Germinal center (tissue), 1 donor: ENCODE data around the gene SLC16A8.
"Not testable (repeated sequence)": the region's sequence is repeated elsewhere in the genome, so short reads cannot be mapped to it uniquely, and the experiment has no call there.

Experiments used
- DNase-seq: peaks from one replicate; pipeline ENCODE4 v3.0.0; 2012; ENCODE audit warnings: mixed read lengths, low spot score

Gene SLC16A8

GRCh38 chr22:38043151-38044039, 40.6 kb downstream of the SLC16A8 start:
- no peak for DNase-seq

DNA sequence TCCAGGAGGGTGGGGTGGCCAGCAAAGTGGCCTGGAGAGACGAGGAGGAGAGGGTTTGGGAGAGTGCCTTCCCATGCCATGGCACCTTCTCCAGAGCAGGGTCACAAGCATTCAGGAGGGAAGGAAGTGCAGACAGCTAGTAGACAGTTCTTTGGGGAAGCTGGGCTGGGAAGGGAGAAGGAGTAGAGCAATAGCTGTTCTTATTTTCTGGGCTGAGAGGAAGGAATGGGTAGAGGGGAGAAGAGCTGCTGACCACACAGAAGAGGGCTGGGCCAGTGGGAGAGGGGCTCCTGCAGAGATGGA, 41.5 kb downstream of the SLC16A8 start:
- no peak for DNase-seq

- no peak for DNase-seq
Measured at GRCh38 chr22:38041760-38042487, 42.1 kb downstream of the SLC16A8 start.

- DNase-seq: no peak
Measured at GRCh38 chr22:38040953-38041759, 42.8 kb downstream of the SLC16A8 start.

DNA sequence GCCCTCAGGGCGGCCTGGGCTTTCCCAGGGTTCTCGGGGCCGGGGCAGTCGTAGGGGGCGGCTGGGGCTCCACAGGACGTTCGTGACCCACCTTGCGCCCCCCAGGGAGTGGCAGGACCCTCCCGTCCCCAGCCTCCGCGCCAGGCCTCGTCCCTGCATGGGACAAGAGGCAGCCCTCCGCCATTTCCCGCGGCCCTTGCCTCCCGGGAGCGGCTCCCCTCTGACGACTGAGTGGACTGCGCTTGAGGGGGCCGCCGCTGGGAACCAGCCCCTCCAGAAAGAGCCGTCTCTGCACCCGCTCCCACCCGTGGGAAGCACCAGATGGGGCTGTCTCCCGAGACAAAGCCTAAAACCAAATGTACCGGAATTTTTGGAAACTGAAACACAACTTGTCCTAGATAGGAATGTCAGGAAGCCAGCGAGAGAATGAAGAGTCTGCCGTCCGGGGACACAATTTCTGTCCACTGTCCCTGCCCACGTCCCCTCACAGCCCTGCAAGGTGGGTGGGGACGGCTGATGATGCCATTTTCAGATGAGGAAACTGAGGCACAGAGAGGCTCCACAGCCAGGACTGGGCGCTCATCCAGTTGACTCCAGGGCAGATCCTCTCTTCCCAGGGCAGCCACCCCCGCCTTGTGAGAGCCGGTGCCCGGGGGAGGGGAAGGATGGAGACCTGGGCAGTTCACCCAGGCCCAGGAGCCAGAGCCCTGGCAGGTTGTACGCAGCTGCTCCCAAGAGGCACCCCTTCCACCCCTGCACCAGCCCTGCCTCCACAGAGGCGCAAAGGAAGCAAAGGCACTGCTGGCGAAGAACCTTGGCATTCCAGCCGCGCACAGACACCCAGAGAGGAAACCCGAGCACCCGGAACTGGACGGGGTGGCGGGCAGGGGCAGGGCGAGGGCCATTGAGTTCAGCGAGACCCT, 44.8 kb downstream of the SLC16A8 start:
- no peak for DNase-seq

- DNase-seq: no peak
Measured at GRCh38 chr22:38038426-38038825, 45.6 kb downstream of the SLC16A8 start.

GRCh38 chr22:38037367-38038150, 46.4 kb downstream of the SLC16A8 start:
- DNase-seq: not testable (repeated sequence)

GRCh38 chr22:38036392-38037062, 47.5 kb downstream of the SLC16A8 start:
- DNase-seq: no peak

- no peak for DNase-seq
Measured at GRCh38 chr22:38035530-38035885, 48.5 kb downstream of the SLC16A8 start.

GRCh38 chr22:38034884-38035529, 49.0 kb downstream of the SLC16A8 start:
- DNase-seq: no peak

DNA sequence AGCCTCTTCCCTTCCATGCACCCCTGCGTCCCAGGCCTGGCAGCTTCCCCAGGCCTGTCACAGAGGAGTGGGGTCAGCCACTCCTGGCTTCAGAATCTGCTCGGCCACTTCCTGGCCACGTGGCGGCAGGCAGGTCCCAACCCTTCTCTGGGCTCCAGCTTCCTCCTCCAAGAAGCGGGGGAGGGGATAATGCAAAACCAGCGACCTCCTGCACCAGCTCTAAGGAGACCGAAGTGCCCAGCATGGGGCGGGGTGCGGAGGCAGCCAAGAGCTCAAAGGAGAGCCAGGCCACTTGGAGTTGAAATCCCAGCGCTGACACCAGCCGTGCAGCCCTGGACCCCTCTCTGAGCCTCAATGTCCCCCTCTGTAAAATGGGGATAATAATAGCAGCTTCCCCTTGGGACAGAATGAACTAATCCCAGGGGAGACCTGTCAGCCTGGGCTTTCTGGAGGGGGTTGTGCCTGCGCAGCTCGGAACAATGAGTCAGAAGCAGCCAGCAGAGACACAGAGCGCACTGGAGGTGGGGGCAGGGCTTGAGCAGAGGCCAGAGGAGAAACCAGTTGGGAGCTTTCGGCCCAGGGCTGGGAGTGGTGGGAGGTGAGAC, 49.6 kb downstream of the SLC16A8 start:
- DNase-seq: no peak

DNA sequence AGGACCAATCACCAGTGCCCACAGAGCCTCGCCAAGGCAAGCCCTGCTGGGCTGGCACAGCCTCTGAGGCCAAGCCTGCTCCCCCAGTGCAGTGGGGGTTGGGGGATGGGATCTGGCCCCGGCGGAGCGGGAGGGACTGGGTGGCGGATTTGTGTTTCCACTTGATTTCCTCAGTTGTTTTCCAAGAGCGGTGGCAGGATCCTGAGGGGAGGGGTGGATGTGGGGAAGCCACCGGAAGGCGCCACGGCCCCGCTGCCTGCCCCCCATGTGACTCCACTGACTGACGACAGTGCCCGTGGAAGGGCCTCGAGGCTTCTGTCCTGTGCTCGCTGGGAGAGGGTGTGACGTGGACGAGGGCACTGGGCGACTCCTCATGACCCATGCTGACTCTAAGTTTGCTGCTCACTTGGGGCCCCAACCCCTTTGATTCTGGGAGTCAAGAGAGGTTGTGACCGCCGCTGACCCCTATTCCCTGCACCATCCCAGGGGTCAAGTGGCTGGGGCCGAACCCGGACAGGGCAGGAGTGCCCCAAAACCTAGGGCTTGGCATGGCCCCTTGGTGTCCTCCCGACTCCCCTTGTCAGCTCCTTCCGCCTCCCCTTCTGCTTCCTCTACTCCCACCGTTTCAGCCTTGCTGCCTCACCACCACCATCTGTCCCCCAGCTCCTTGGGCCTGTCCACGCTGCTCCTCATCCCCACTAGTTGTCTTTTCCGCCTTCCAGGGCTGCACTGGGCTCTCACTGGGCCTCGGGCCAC, 50.3 kb downstream of the SLC16A8 start:
- DNase-seq: no peak

DNA sequence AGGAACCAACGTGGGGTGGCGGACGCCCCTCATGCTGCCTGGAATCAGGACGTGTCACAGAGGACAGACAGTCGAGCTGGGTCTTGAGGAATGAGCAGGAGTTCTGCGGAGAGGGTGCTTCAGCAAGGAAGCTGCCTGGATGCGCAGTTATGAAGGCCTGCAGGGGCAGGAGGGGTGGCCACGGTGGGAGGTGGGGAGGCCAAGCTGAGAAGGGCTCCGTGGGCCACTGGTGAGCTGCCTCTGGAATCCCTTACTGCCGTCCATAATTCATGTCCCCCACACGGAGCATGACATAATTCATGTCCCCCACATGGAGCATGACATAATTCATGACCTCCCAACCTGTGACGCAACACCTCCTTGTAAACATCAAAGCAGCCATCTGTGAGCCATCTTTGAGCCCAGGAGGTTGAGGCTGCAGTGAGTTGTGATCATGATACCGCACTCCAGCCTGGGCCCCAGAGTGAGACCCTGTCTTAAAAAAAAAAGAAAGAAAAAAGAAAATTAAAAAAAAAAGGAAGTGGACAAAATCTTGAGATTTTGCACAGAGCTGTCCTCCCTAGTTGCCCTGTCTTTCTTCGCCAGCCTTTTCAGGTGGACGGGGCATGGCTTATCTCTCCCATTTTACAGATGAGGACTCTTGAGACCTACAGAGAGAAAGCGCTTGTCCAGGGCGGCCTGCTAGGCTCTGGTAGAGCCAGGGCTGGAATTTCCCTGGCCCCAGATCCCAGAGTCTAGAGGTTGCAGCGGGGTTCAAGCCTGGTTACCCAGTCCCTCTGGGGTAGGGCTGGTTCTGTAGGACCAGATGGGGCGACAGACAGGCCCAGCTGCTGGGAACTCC, 51.1 kb downstream of the SLC16A8 start:
- DNase-seq: no peak

- no peak for DNase-seq
Measured at GRCh38 chr22:38031491-38031890, 52.5 kb downstream of the SLC16A8 start.

DNA sequence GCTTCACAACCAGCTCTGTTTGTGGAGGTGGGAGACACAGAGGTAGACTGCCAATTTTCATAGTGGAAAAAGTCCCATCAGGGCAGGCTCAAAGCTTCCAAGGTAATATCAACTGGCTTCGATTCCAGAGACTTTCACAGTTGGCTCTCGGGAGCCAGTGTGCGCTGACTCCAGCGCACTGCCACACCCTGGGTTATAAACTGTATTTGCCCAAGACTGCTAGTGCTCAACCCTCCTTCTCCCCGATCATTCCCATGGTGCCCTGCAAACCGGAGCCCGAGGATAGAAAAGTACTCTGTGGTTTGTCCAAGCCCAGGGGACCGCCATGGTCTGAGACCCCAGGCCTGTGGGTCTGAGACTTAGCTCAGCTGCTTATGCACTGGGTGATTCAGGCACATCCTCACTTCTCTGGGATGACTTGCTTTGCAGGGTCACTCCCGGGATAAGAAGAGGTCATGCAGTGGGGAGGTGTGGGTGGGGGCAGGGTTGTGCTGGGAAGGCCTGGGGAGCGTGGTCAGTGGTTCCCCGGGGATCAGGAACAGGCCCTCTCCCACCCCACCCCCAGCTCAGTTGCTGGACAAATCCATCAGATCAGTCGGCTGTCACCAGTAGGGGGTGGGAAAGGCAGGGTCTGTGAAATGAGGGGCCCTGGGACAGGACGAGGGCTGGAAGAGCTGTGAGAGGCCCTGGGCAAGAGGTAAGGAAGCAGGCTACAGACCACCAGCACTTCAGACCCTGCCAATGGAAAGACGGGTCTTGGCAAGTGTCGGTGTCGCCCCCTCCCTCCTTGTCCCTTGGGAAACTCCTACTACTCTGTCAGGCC, 53.5 kb downstream of the SLC16A8 start:
- DNase-seq: no peak

- no peak for DNase-seq
Measured at GRCh38 chr22:38029901-38030300, 54.1 kb downstream of the SLC16A8 start.

DNA sequence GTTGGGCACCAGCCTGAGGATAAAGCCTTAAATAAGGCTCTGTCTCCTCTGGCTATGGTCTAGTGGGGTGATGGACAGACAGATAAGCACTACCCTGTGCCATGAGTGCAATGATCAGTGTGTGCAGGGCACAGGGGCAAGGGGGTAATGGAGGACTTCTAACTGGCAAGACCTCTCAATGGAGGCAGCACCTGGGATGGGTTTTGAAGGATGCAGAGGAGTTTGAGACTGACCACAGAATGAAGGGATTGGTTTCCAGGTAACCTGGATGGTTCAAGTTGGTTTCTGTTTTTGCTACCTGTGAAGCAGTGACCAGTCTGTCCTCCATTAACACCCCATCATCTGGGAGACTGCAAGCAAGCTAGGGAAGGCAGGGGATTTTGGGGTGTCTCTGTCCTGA, 54.6 kb downstream of the SLC16A8 start:
- DNase-seq: no peak
